Activated CD8-positive, alpha-beta T cell treated with anti-CD3 and anti-CD28 coated beads for 36 hours (primary cell): ENCODE measurements around the gene TBC1D14. TPM values are rescaled to one million over a fixed set of nuclear protein-coding genes. Genes with fewer than 3 reads are reported as not detected.

Experiments
- ATAC-seq: fragments of 200-7000 bp; cut with Tn5 transposase; one replicate; pipeline ENCODE4 v1.10.0; 2021; ENCODE audit warnings: mild to moderate bottlenecking, moderate library complexity
- CTCF ChIA-PET: fragments of 350-600 bp; sonication (Branson Sonifier 250); formaldehyde crosslinking; loops from one replicate; lab custom pipeline; 2021; ENCODE audit warnings: antibody characterized with exemption; lab: Charles Lee
- POLR2A ChIA-PET: fragments of 350-600 bp; sonication (Branson Sonifier 250); formaldehyde crosslinking; loops from one replicate; lab custom pipeline; 2021; ENCODE audit warnings: antibody characterized with exemption; lab: Charles Lee
- DNase-seq: peaks from one replicate; pipeline ENCODE4 v3.0.0-alpha.2; 2020
- H3K27ac Mint-ChIP-seq: one replicate; pipeline ENCODE4 v1.8.0; 2021; ENCODE audit warnings: mild to moderate bottlenecking, mixed read lengths
- H3K27me3 Mint-ChIP-seq: one replicate; pipeline ENCODE4 v1.8.0; 2021; ENCODE audit warnings: mixed read lengths
- H3K36me3 Mint-ChIP-seq: one replicate; pipeline ENCODE4 v1.8.0; 2021; ENCODE audit warnings: low read depth, mixed read lengths
- H3K4me1 Mint-ChIP-seq: one replicate; pipeline ENCODE4 v1.8.0; 2021; ENCODE audit warnings: low read depth, mixed read lengths
- H3K4me3 Mint-ChIP-seq: one replicate; pipeline ENCODE4 v1.8.0; 2021; ENCODE audit warnings: mild to moderate bottlenecking, moderate library complexity, mixed read lengths
- H3K9me3 Mint-ChIP-seq: one replicate; pipeline ENCODE4 v1.8.0; 2021; ENCODE audit warnings: mixed read lengths
- CTCF ChIP-seq: fragments of 200-600 bp; IDR thresholded peaks from one replicate; pipeline ENCODE4 v1.8.0; 2022; ENCODE audit warnings: antibody characterized with exemption, mild to moderate bottlenecking
- intact Hi-C: fragments of 100-400 bp; cut with micrococcal nuclease; formaldehyde crosslinking; loops from one replicate; pipeline ENCODE4 v1.10.0; 2022
- total RNA-seq, 2 experiments: library from RNA; stranded (reverse); gene quantifications; one replicate each; pipeline ENCODE4 v1.2.3, GENCODE V29; 2021

TBC1D14 gene
- total RNA-seq, 2 experiments from 2014 or later: 34.7 to 36.3 TPM

- H3K4me1 Mint-ChIP-seq: no peaks in the 10 kb centered on the region
- H3K4me3 Mint-ChIP-seq: no peak overlapping the region
- ATAC-seq: no peak
- no peak for DNase-seq
- no peaks in the 10 kb centered on the region for H3K27me3 Mint-ChIP-seq
- ChIA-PET CTCF (interaction anchor here (1.2 kb wide), 1 partner anchor 9 kb away, joined by 4 read pairs; the partner anchor contains the start of gene TADA2B), POLR2A (no interaction called here)
- peaks cover 20% of the 10 kb centered on the region for H3K36me3 Mint-ChIP-seq
- no peak overlapping the region for H3K27ac Mint-ChIP-seq
- no peak for TF ChIP-seq CTCF
- intact Hi-C loops: no loop called here
- no peaks in the 10 kb centered on the region for H3K9me3 Mint-ChIP-seq
These were observed 124.8 kb downstream of the TBC1D14 start for GRCh38 chr4:7034262-7035081.

GRCh38 chr4:7037425-7037824, 127.8 kb downstream of the TBC1D14 start:
- H3K36me3 Mint-ChIP-seq: no peaks in the 10 kb centered on the region
- H3K4me3 Mint-ChIP-seq: no peak overlapping the region
- H3K9me3 Mint-ChIP-seq: no peaks in the 10 kb centered on the region
- ATAC-seq (peak; percentile 61), DNase-seq (peak; percentile 20)
- no peaks in the 10 kb centered on the region for H3K27me3 Mint-ChIP-seq
- no peak overlapping the region for H3K27ac Mint-ChIP-seq
- CTCF ChIA-PET: interaction anchor here (0.7 to 1.6 kb wide), 2 partner anchors 32 to 34 kb away, joined by 3 to 4 read pairs; no protein-coding TSS in a partner anchor
- peaks cover 6% of the 10 kb centered on the region for H3K4me1 Mint-ChIP-seq
- POLR2A ChIA-PET: interaction anchor here (1.2 kb wide), 1 partner anchor 138 kb away, joined by 5 read pairs; no protein-coding TSS in a partner anchor
- no peak for TF ChIP-seq CTCF
- intact Hi-C loops: no loop called here

DNA sequence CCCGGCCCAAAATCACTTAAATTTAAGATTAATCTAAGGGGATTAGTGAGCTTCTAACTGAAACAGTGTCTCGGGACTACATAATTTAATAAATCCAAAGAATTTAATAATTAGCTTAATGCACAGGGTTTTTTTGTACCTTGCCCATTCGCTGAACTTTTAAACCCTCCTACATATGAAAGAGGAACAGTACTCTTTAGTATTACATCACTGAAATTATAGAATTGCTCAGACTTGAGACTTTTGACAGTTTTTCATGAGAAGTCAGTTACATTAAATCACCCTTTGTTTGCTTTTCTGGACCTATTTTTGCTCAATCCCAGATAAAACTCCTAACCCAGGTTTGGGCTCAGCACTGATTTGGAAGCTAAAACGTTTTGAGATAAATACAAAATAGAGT, 131.1 kb downstream of the TBC1D14 start:
- Mint-ChIP-seq H3K4me1 (peaks cover 25% of the 10 kb centered on the region), H3K27me3 (no peaks in the 10 kb centered on the region), H3K4me3 (no peak overlapping the region), H3K36me3 (no peaks in the 10 kb centered on the region), H3K9me3 (no peaks in the 10 kb centered on the region), H3K27ac (no peak overlapping the region)
- intact Hi-C loops: no loop called here
- TF ChIP-seq CTCF: no peak
- POLR2A ChIA-PET: interaction anchor here (0.7 to 11.1 kb wide), 3 partner anchors 16 to 106 kb away, joined by 3 to 123 read pairs (median 3); partner anchors contain the start of gene GRPEL1
- CTCF ChIA-PET: interaction anchor here (0.8 to 6.5 kb wide), 8 partner anchors 27 to 323 kb away, joined by 3 to 92 read pairs (median 4); partner anchors contain the start of genes GRPEL1 and TBC1D14
- ATAC-seq (no peak), DNase-seq (no peak)

DNA sequence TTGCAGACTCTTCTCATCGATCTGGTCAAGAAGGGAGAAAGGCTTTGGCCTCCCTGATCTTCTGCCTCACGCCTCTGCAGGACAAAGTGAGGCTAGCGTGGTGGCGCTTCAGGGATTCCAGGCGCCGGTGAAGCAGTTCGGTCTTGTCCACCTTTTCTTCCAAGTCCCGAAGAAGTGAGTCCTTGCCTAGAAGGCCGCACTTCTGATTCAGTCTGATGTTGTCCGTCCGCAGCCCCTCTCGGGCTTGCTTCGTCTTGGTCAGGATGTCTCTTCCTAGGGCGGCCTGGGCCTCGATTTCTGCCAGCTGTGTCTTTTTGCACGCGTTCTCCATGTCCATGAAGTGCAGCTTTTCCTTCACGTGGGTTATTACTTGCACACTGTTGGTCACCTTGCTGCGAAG, 131.6 kb downstream of the TBC1D14 start:
- Mint-ChIP-seq H3K27ac (no peak overlapping the region), H3K9me3 (no peaks in the 10 kb centered on the region), H3K4me1 (peaks cover 29% of the 10 kb centered on the region), H3K4me3 (no peak overlapping the region), H3K36me3 (no peaks in the 10 kb centered on the region), H3K27me3 (no peaks in the 10 kb centered on the region)
- TF ChIP-seq CTCF: no peak
- ChIA-PET CTCF (interaction anchor here (0.7 to 6.5 kb wide), 8 partner anchors 18 to 323 kb away, joined by 3 to 92 read pairs (median 3); partner anchors contain the start of gene GRPEL1), POLR2A (interaction anchor here (1.1 to 11.1 kb wide), 2 partner anchors 15 to 27 kb away, joined by 3 to 123 read pairs; partner anchors contain the start of gene GRPEL1)
- DNase-seq (no peak), ATAC-seq (no peak)
- intact Hi-C loops: no loop called here
